SW480 (cell line): ENCODE measurements around the gene BIN2.
"Not testable (repeated sequence)": the region's sequence is repeated elsewhere in the genome, so short reads cannot be mapped to it uniquely, and the experiment has no call there.

Source experiments
- DNase-seq: peaks from one replicate; pipeline ENCODE4 v3.0.0-alpha.2; 2016; ENCODE audit warnings: low spot score

Gene BIN2

GRCh38 chr12:51259600-51259999, 64.4 kb downstream of the BIN2 start:
- DNase-seq: not testable (repeated sequence)

GRCh38 chr12:51254536-51254935, 69.4 kb downstream of the BIN2 start:
- DNase-seq: no peak

GRCh38 chr12:51253276-51253675, 70.7 kb downstream of the BIN2 start:
- DNase-seq: no peak

- no peak for DNase-seq
These were observed 76.3 kb downstream of the BIN2 start for GRCh38 chr12:51247523-51248206.

GRCh38 chr12:51246254-51246853, 77.6 kb downstream of the BIN2 start:
- DNase-seq: peak; percentile 38

GRCh38 chr12:51245476-51246253, 78.3 kb downstream of the BIN2 start:
- DNase-seq: no peak

GRCh38 chr12:51244269-51244668, 79.7 kb downstream of the BIN2 start:
- DNase-seq: no peak

GRCh38 chr12:51242876-51243275, 81.1 kb downstream of the BIN2 start:
- DNase-seq: no peak

- no peak for DNase-seq
These were observed 81.9 kb downstream of the BIN2 start for GRCh38 chr12:51242120-51242519.

- DNase-seq: no peak
These were observed 83.0 kb downstream of the BIN2 start for GRCh38 chr12:51240971-51241370.

GRCh38 chr12:51238510-51239334, 85.3 kb downstream of the BIN2 start, which contains the start of gene DAZAP2:
Gene DAZAP2, plus strand, starts transcription at chr12:51238826. Its CDS starts 82 bp downstream, at chr12:51238908.
- DNase-seq: peak; percentile 94

- peak; percentile 53 for DNase-seq
These were observed 85.9 kb downstream of the BIN2 start for GRCh38 chr12:51238037-51238509.

- no peak for DNase-seq
These were observed 89.4 kb downstream of the BIN2 start for GRCh38 chr12:51234530-51234929.

GRCh38 chr12:51232642-51233041, 91.3 kb downstream of the BIN2 start:
- no peak for DNase-seq
